ENCODE data around the gene BSCL2. TPM values are rescaled to one million over a fixed set of nuclear protein-coding genes. Genes with fewer than 3 reads are reported as not detected.

BSCL2 gene
- total and polyA plus RNA-seq, 2 of the 13 experiments (the other 11 are each of a cell fraction or from before 2014, with no cell fraction given) = 19.5 to 21.1 TPM

DNA sequence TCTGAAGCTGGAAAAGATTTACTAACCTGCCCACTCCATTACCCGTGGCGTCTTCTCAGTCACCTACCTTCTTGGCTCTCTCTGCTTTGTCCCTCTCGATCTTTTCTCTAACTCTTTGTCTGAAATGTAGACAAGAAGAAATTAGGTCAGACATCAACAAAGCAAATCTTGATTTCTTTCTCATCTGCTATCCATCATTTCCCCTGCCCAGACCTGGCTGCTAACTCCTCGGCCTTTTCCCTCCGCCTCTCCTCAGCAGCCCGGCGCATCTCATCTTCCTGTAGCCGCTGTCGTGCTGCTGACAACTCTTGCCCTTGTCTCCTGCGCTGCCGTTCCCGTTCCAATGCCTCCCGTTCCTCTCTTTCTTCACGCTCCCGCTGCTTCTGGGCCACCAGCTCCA lies 29.5 kb downstream of the BSCL2 start:
- Histone ChIP-seq H3K4me2 (ENCODE audit: low read depth, low read length) (peak overlapping the region; percentile 98), H3K4me1 (ENCODE audit: insufficient read depth, low read length) (peaks cover 48% of the 10 kb centered on the region), H3K4me3 (replicated peaks in 1 of 3; ENCODE audit: insufficient read depth in 1 of 3, low read depth in 2 of 3, low read length in 3 of 3) (peak overlapping the region; percentile 88 to 98 (median 94)), H3K79me2 (ENCODE audit: insufficient read depth, low read length) (peaks cover 13% of the 10 kb centered on the region), H3K27ac (ENCODE audit: extremely low read length, insufficient read depth, low read length) (peak overlapping the region; percentile 86), H3K27me3 (ENCODE audit: control insufficient read depth in 1 of 2, insufficient read depth in 2 of 2, low read length in 2 of 2) (no peaks in the 10 kb centered on the region), H3K36me3 (replicated peaks in 1 of 2; ENCODE audit: control insufficient read depth in 1 of 2, insufficient read depth in 2 of 2, low read length in 2 of 2) (peaks cover 0 to 7% of the 10 kb centered on the region in 2 experiments; a peak in 1 of 5 replicates), H3K9me3 (ENCODE audit: low read length) (no peaks in the 10 kb centered on the region), H4K20me1 (ENCODE audit: insufficient read depth, low read length) (no peaks in the 10 kb centered on the region), H2AFZ (ENCODE audit: low read length) (no peak overlapping the region), H3K9ac (ENCODE audit: insufficient read depth, low read depth, low read length) (peak overlapping the region; percentile 94)
- ChIA-PET POLR2A (interaction anchor here (1.1 to 5.4 kb wide), 2 partner anchors 13 to 24 kb away, joined by 4 to 64 read pairs; partner anchors contain the start of genes C11orf98, CSKMT and INTS5), CTCF (ENCODE audit: low intra/inter-chr PET ratio, low total read pairs) (no interaction called here)
- 90% methylated on average over 15 of the region's 15 CpGs for WGBS (ENCODE audit: low lambda C conversion rate)
- intact Hi-C loops (cut with micrococcal nuclease; ENCODE audit: unreplicated experiment) = no loop called here
- no peak for DNase-seq (ENCODE audit: low spot score)
- no peak for TF ChIP-seq THAP9 (CRISPR knock-in tag; IDR thresholded peaks at IDR 0.05; ENCODE audit: borderline replicate concordance)
- peak in 1 of 2 experiments; percentile 23; a peak in 1 of 4 replicates for TF ChIP-seq POLR2A (IDR thresholded peaks at IDR 0.05; ENCODE audit: insufficient read depth in 1 of 2, low read depth in 2 of 2, low read length in 2 of 2)
- TF ChIP-seq, protein P1, sequence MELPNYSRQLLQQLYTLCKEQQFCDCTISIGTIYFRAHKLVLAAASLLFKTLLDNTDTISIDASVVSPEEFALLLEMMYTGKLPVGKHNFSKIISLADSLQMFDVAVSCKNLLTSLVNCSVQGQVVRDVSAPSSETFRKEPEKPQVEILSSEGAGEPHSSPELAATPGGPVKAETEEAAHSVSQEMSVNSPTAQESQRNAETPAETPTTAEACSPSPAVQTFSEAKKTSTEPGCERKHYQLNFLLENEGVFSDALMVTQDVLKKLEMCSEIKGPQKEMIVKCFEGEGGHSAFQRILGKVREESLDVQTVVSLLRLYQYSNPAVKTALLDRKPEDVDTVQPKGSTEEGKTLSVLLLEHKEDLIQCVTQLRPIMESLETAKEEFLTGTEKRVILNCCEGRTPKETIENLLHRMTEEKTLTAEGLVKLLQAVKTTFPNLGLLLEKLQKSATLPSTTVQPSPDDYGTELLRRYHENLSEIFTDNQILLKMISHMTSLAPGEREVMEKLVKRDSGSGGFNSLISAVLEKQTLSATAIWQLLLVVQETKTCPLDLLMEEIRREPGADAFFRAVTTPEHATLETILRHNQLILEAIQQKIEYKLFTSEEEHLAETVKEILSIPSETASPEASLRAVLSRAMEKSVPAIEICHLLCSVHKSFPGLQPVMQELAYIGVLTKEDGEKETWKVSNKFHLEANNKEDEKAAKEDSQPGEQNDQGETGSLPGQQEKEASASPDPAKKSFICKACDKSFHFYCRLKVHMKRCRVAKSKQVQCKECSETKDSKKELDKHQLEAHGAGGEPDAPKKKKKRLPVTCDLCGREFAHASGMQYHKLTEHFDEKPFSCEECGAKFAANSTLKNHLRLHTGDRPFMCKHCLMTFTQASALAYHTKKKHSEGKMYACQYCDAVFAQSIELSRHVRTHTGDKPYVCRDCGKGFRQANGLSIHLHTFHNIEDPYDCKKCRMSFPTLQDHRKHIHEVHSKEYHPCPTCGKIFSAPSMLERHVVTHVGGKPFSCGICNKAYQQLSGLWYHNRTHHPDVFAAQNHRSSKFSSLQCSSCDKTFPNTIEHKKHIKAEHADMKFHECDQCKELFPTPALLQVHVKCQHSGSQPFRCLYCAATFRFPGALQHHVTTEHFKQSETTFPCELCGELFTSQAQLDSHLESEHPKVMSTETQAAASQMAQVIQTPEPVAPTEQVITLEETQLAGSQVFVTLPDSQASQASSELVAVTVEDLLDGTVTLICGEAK (IDR thresholded peaks at IDR 0.05) = no peak
- TF ChIP-seq, protein P1 (CRISPR knock-in tag; IDR thresholded peaks at IDR 0.05) = no peak
- TF ChIP-seq ZNF614 (CRISPR knock-in tag; IDR thresholded peaks at IDR 0.05; ENCODE audit: borderline replicate concordance) = no peak
- ATAC-seq = no peak
- in situ Hi-C loops (cut with HindIII; ENCODE audit: extremely low pct_ligation_motif_present, low pct_unique_long_range_greater_than_20kb) = no loop called here
- FAIRE-seq = no peak
- BruUV-seq (replicated peaks) = no TSS peak

All from HepG2 (cell line).